Mammary epithelial cell (primary cell): ENCODE results near the gene DYNLT1.

Experiments used
- CTCF ChIP-seq, 2 donors: IDR thresholded peaks in 1 of 2; conservative IDR thresholded peaks in 1 of 2; 2 replicates each; pipeline ENCODE4 v1.5.1; 2011 to 2012; ENCODE audit warnings: inconsistent platforms in 2 of 2, low read length in 2 of 2, mild to moderate bottlenecking in 2 of 2, control low read depth in 1 of 2, low read depth in 1 of 2; ENCODE audit not compliant: insufficient read depth in 1 of 2; ENCODE audit errors: extremely low read depth in 1 of 2
- EZH2 ChIP-seq: IDR thresholded peaks from 2 replicates; pipeline ENCODE4 v1.6.1; 2012; ENCODE audit warnings: low read length, inconsistent platforms, borderline replicate concordance

DNA sequence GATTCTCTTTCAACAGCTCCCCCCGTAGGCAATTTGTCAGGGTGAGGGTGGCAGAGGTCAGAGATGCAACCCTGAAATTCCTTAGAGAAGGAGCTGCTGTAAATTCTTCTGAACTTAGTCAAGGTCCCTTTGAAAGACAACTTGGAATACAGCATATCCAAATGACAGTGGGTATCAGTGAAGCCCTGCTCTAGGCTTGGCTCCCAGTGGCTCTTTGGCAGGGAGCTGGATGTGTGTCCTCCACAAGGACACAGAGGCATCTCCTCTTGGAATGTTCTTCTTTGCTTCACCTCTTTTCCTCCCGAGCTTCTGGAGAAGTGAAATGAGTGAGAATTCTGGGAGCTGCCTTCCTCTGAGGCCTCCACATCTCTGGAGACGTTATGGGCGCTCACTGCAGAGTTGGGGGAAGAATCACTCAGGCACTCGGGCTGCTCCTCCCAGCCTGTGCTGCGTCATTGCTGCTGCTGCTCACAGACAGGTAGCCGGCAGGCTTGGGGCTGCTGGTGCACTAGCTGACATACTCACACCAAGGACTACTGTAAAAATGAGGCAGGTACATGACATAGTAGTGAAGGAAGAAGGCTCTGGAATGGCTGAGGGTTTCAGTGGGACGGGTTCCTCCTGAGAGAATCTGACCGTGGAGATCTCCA, 34.1 kb downstream of the DYNLT1 start:
- no peak for TF ChIP-seq CTCF (conservative IDR thresholded peaks at IDR 0.05 in 1 of 2, IDR thresholded peaks at IDR 0.05 in 1 of 2; ENCODE audit: extremely low read depth in 1 of 2, insufficient read depth in 1 of 2, low read depth in 1 of 2, low read length in 2 of 2)
- no peak for TF ChIP-seq EZH2
